Adrenal gland (tissue), 5 donors: ENCODE measurements around the gene VSIR.

ENCODE experiments used
- POLR2A ChIP-seq, 2 donors: fragments of 450-650 bp; IDR thresholded peaks; one replicate each; pipeline ENCODE4 v1.6.1; 2017; ENCODE audit warnings: antibody characterized with exemption in 2 of 2, mild to moderate bottlenecking in 2 of 2, moderate library complexity in 1 of 2
- TF ChIP-seq, protein P1 (sequence below), 6 experiments: fragments of 450-650 bp in 4 of 6; fragments of 200-600 bp in 2 of 6; sonication (generic) in 1 of 6; IDR thresholded peaks; 1 replicate in 5 of 6; 2 replicates in 1 of 6; pipeline versions ENCODE4 v1.5.1 to v1.8.0; 2016 to 2021; ENCODE audit warnings: antibody characterized with exemption in 6 of 6, mild to moderate bottlenecking in 2 of 6, moderate library complexity in 1 of 6
- donor health status: DM: no; HTN: no; CAD: no.

DNA sequence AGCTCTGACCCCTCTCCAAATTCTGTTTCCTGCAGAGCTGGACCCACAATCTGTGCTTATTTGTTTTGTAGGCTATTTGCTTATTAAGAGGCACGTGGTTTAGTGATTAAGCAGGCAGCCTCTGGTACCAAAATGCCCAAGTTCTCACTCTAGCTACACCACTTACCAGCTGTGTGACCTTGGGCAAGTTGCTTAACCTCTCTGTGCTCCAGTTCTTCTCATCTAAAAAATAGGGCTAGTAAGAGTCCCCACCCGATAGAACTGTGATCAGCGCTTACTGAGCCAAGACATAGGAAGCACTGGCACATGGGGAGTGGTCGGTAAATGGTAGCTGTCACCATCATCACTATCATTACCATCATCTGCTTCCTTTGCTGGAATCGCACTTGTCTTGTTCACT is 74.6 kb downstream of the VSIR start:
- TF ChIP-seq, protein P1, sequence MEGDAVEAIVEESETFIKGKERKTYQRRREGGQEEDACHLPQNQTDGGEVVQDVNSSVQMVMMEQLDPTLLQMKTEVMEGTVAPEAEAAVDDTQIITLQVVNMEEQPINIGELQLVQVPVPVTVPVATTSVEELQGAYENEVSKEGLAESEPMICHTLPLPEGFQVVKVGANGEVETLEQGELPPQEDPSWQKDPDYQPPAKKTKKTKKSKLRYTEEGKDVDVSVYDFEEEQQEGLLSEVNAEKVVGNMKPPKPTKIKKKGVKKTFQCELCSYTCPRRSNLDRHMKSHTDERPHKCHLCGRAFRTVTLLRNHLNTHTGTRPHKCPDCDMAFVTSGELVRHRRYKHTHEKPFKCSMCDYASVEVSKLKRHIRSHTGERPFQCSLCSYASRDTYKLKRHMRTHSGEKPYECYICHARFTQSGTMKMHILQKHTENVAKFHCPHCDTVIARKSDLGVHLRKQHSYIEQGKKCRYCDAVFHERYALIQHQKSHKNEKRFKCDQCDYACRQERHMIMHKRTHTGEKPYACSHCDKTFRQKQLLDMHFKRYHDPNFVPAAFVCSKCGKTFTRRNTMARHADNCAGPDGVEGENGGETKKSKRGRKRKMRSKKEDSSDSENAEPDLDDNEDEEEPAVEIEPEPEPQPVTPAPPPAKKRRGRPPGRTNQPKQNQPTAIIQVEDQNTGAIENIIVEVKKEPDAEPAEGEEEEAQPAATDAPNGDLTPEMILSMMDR (IDR thresholded peaks at IDR 0.05) = no peak
- no peak for TF ChIP-seq POLR2A (IDR thresholded peaks at IDR 0.05)
